Heart left ventricle (tissue), 16 donors: ENCODE results near the gene USP47. TPM values are rescaled to one million over a fixed set of nuclear protein-coding genes. Genes with fewer than 3 reads are reported as not detected.
A peak's percentile ranks its signal among the peaks of the same experiment; 100 is the strongest.

Experiments used
- ATAC-seq, 4 donors: fragments of 200-7000 bp; cut with Tn5 transposase; one replicate each; pipeline ENCODE4 v1.9.1; 2020 to 2022; ENCODE audit warnings: moderate library complexity in 4 of 4, mild to moderate bottlenecking in 3 of 4, moderate number of reproducible peaks in 1 of 4
- DNase-seq, 5 donors: peaks; one replicate each; pipeline ENCODE4 v3.0.0-alpha.2; 2020
- H3K27ac ChIP-seq, 12 donors: fragments of 200-600 bp; sonication (generic) in 4 of 12; one replicate each; pipeline versions ENCODE4 v1.5.0 to v1.8.0; 2016 to 2022; ENCODE audit warnings: mild to moderate bottlenecking in 2 of 12
- H3K27me3 ChIP-seq, 9 donors: fragments of 200-600 bp; sonication (generic) in 2 of 9; one replicate each; pipeline versions ENCODE4 v1.5.1 to v1.8.0; 2016 to 2022; ENCODE audit warnings: mild to moderate bottlenecking in 3 of 9
- H3K36me3 ChIP-seq, 9 donors: fragments of 200-600 bp; sonication (generic) in 2 of 9; one replicate each; pipeline versions ENCODE4 v1.5.0 to v1.8.0; 2018 to 2022; ENCODE audit warnings: mild to moderate bottlenecking in 2 of 9
- H3K4me1 ChIP-seq, 12 donors: fragments of 200-600 bp; sonication (generic) in 4 of 12; one replicate each; pipeline versions ENCODE4 v1.5.0 to v1.8.0; 2016 to 2022; ENCODE audit warnings: mild to moderate bottlenecking in 3 of 12
- H3K4me3 ChIP-seq, 12 donors: fragments of 200-600 bp; sonication (generic) in 4 of 12; one replicate each; pipeline versions ENCODE4 v1.5.0 to v1.8.0; 2017 to 2022; ENCODE audit warnings: mild to moderate bottlenecking in 9 of 12, moderate library complexity in 4 of 12
- H3K9me3 ChIP-seq, 12 donors: fragments of 200-600 bp; sonication (generic) in 4 of 12; one replicate each; pipeline versions ENCODE4 v1.5.0 to v1.8.0; 2016 to 2022; ENCODE audit warnings: mild to moderate bottlenecking in 1 of 12
- CTCF ChIP-seq, 12 donors: fragments of 200-600 bp; sonication (generic) in 4 of 12; IDR thresholded peaks; one replicate each; pipeline versions ENCODE4 v1.5.0 to v1.8.0; 2018 to 2022; ENCODE audit warnings: antibody characterized with exemption in 12 of 12, mild to moderate bottlenecking in 5 of 12
- POLR2A ChIP-seq, 2 donors: fragments of 450-650 bp; IDR thresholded peaks; one replicate each; pipeline ENCODE4 v1.6.1; 2017; ENCODE audit warnings: antibody characterized with exemption in 2 of 2, mild to moderate bottlenecking in 2 of 2, moderate library complexity in 2 of 2
- WGBS, 4 donors: extraction: QIAGEN DNeasy Blood & Tissue Kit in 2 of 4; methylation state at CpG; one replicate each; pipeline versions ENCODE4 v1.1.5 to v1.1.7; 2013 to 2018; 5-methylcytosine and 5-hydroxymethylcytosine counted together
- intact Hi-C, 10 donors: fragments of 100-400 bp; cut with DNase I; formaldehyde crosslinking; loops; one replicate each; pipeline versions ENCODE4 v1.11.1 to v1.14.2; 2022
- polyA plus RNA-seq, 2 donors: library from polyadenylated mRNA; stranded (reverse); fragments of 200-250 nt; gene quantifications; one replicate each; pipeline ENCODE4 v1.2.3, GENCODE V29; 2013
- total RNA-seq, 9 donors: library from RNA; depleted of rRNA in 2 of 9; stranded (reverse); fragments of >200 nt in 2 of 9; fragmentation: NEBNext Ultra II Directional in 3 of 9; extraction: Animal tissue kit (Norgen Biotek cat#: 25700) in 3 of 9; gene quantifications; one replicate each; pipeline versions ENCODE4 v1.1.0 to v1.2.4, GENCODE V29; 2016 to 2023
- donor health status: ischemic (EF 13 %, LVEDD 7.1; RV severe dilation, severe dysfunction).
- donor health status: healthy with polysubstance abuse.
- donor health status: DM: no; HTN: yes; CAD: no.
- donor health status: DM: no; HTN: no; CAD: no.
- donor health status: ischemic (EF 25% LVEDD 6.9; RV normal size, moderate dysfunction).
- donor health status: ischemic (EF 25% LVEDD 5.7; RV mildly dilated, moderate dysfunction).
- donor health status: healthy.
- donor health status: DM: yes; HTN: yes; CAD: no.
- donor health status: ischemic (EF 35%, LVEDD 5.7; RV mildly dilated, moderate dysfunction).
- donor health status: nonischemic (EF 11% LVEDD 7.7; RV severe dilation, severe dysfunction).
- donor health status: DM: yes; HTN: yes; CAD: no.
- donor health status: PGD.
- donor health status: ischemic (EF 29% LVEDD 5.4; RV normal size, mild dysfunction).
- donor health status: nonischemic (EF 23%, LVEDD 6.1; RV moderate dilation, normal function).

The USP47 gene
- total and polyA plus RNA-seq, 11 donors = 26.2 to 89.6 (median 54.3) TPM

- DNase-seq (no peak), ATAC-seq (no peak)
- WGBS, 4 donors = 94 to 99% (median 96%) methylated on average over 1 of the region's 1 CpG
- no peaks in the 10 kb centered on the region for H3K9me3 ChIP-seq
- H3K27me3 ChIP-seq = no peaks in the 10 kb centered on the region
- TF ChIP-seq POLR2A (IDR thresholded peaks at IDR 0.05) (no peak), CTCF (IDR thresholded peaks at IDR 0.05) (no peak)
- intact Hi-C loops = loop anchor here in 5 of 10 donors (5.0 to 10.0 kb wide), 4 partner anchors 89 to 347 kb away; no protein-coding TSS in a partner anchor
- no peak overlapping the region for H3K4me3 ChIP-seq
- peaks cover 0 to 10% (median 0%) of the 10 kb centered on the region in 12 donors for H3K4me1 ChIP-seq
- peaks cover 0 to 100% (median 97%) of the 10 kb centered on the region in 9 donors for H3K36me3 ChIP-seq
- H3K27ac ChIP-seq = no peak overlapping the region
These were observed 96.2 kb downstream of the USP47 start for GRCh38 chr11:11937957-11938356.

- no peaks in the 10 kb centered on the region for H3K27me3 ChIP-seq
- no peaks in the 10 kb centered on the region for H3K9me3 ChIP-seq
- no peak overlapping the region for H3K4me3 ChIP-seq
- H3K27ac ChIP-seq = no peak overlapping the region
- peaks cover 0 to 7% (median 0%) of the 10 kb centered on the region in 12 donors for H3K4me1 ChIP-seq
- no peak for TF ChIP-seq CTCF (IDR thresholded peaks at IDR 0.05)
- DNase-seq (no peak), ATAC-seq (no peak)
- intact Hi-C loops = no loop called here
- H3K36me3 ChIP-seq = peaks cover 0 to 99% (median 95%) of the 10 kb centered on the region in 9 donors
These were observed 98.8 kb downstream of the USP47 start for GRCh38 chr11:11940551-11940950.

- WGBS, 4 donors = 63 to 76% (median 68%) methylated on average over 3 of the region's 3 CpGs
- Histone ChIP-seq H3K36me3 (peaks cover 0 to 96% (median 81%) of the 10 kb centered on the region in 9 donors), H3K27ac (peak overlapping the region in 2 of 12 donors; percentile 11 to 16), H3K27me3 (no peaks in the 10 kb centered on the region), H3K4me1 (peaks cover 0 to 22% (median 5%) of the 10 kb centered on the region in 12 donors), H3K9me3 (no peaks in the 10 kb centered on the region), H3K4me3 (no peak overlapping the region)
- ATAC-seq = peak in 3 of 4 donors; percentile 54 to 59 (median 57)
- no peak for DNase-seq
- TF ChIP-seq CTCF (IDR thresholded peaks at IDR 0.05) (no peak), POLR2A (IDR thresholded peaks at IDR 0.05) (no peak)
- intact Hi-C loops = no loop called here
These were observed 100.9 kb downstream of the USP47 start for GRCh38 chr11:11942668-11943067.

GRCh38 chr11:11944444-11944843, 102.7 kb downstream of the USP47 start:
- H3K36me3 ChIP-seq = peaks cover 0 to 95% (median 81%) of the 10 kb centered on the region in 9 donors
- H3K27me3 ChIP-seq = no peaks in the 10 kb centered on the region
- intact Hi-C loops = no loop called here
- no peak for TF ChIP-seq CTCF (IDR thresholded peaks at IDR 0.05)
- no peak for TF ChIP-seq POLR2A (IDR thresholded peaks at IDR 0.05)
- H3K27ac ChIP-seq = no peak overlapping the region
- DNase-seq (no peak), ATAC-seq (no peak)
- 91 to 95% (median 94%) methylated on average over 5 of the region's 5 CpGs for whole genome bisulfite sequencing, 4 donors
- H3K4me3 ChIP-seq = no peak overlapping the region
- no peaks in the 10 kb centered on the region for H3K9me3 ChIP-seq
- H3K4me1 ChIP-seq = peaks cover 0 to 32% (median 5%) of the 10 kb centered on the region in 12 donors
